Stimulated activated CD8-positive, alpha-beta memory T cell treated with anti-CD3 and anti-CD28 coated beads, Interleukin-15, amount 100 ng/mL, for 4 hours (primary cell): ENCODE data around the gene SORBS2.

Source experiments
- DNase-seq, 2 donors: peaks; one replicate each; pipeline ENCODE4 v3.0.0-alpha.2; 2020; ENCODE audit warnings: low read depth in 2 of 2

Gene SORBS2

GRCh38 chr4:185672618-185673017, 139.4 kb downstream of the SORBS2 start:
- DNase-seq, result no peak

DNA sequence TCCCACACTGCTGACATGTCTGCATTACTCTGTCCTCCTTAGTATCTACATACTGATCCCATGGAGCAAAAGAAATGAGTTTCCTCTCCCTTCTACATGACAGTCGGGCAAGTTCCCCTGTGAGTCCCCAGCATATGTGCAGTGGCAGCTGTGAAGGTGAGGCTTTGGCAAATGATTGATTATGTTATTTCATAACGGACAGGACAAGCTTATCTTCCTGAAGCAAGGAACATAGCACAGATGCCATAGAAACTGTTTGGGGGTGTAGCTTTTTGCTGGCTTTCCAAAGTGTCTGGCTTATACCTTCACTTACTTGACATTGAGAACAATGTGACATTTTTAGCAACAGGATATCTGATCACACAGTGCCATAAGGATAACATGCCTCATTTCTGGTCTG, 139.8 kb downstream of the SORBS2 start:
- DNase-seq, result no peak

DNA sequence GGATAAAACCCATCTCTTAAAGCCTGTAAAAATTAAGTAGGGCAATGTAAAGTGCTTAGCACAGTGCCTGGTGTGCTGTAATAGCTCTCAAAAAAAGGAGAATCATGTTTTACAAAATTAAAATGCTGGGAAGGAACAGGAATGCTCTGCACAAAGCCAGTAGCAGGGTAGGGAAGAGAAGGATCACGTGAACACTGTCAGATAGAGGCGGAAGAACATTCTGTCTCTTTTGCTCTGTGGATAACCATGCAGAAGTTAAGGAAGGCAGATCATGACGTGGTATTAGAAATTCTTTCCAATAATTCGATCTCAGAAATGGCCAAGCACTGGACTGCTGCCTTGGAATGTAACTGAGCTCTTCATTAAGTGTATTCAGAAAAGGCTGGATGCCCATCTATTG, 140.5 kb downstream of the SORBS2 start:
- DNase-seq, result no peak

GRCh38 chr4:185671066-185671465, 140.9 kb downstream of the SORBS2 start:
- DNase-seq, result no peak

DNA sequence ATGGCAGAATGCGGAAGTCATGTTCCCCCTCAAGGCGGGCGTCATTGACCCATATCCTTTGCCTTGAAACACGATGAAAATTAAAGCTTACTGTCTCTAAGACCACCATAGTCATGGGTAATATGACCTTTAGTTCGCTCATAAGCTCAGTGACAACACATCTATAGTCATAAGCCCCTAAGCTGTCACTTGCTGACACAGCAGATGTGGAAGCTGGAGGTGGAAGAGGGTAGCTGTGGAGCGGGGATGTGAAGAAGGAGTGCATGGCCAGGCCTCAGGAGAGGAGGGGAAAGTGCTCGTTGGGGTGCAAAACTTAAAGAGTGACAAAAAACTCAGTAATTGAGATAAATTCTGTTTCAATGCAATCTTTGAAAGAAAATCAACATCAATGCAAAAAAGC, 142.7 kb downstream of the SORBS2 start:
- no peak for DNase-seq

DNA sequence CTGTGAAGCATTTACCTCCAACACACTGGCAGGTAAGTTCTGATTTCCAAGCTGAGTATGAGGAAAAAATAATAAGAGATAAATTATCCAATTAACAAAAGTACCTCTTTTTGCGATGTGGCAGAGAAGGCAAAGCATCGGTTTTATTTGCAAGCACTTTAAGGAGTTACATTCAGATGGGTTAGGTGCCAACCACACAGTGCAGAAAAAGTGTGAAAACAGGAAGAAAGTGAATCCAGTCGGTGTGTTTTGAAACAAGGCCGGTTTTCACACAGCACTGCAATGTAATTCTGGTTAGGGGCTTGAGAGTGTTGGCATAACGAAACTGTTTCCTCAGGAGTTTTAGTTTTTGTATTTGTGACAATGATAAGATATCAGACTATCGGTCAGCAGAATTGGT, 145.8 kb downstream of the SORBS2 start:
- DNase-seq, result no peak

DNA sequence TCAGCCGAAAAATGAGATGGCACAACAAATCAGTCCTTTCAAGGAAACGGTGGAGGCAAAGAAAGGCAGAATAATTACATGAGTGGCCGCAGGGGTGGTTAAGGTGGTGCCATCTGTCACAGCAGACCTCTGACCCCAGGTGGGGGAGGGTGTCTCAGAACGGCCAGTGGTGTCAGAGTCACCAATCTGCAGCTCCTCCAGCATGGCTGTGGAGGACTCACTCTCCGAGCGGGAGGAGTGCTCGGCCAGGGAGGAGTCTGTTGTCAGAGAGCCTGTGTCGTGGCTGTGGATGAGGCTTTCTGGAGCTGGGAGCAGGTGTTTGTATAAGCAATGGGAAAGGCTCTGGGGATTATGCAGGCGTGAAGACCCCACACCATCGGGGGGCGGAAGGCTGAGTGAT, 146.3 kb downstream of the SORBS2 start:
- DNase-seq, result no peak

DNA sequence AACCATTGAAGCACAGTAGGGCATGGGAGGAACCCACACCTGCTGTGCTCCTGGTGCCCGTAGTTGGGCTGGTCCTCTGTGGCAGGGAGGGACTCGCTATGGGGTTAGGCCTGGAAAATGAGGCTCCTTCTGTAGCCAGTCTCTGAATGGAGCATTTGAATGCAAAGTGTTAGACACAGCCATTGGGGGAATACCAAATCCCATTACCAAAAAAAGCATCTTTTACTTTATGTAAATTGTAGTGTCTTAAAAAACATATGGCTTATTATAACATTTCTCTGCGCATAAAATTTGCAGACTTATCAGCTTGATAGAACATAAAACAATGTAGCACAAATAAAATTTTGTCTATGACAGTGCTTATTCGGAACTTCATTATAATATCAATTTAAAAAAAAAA, 147.5 kb downstream of the SORBS2 start:
- DNase-seq, result no peak

GRCh38 chr4:185662030-185662778, 149.8 kb downstream of the SORBS2 start:
- no peak for DNase-seq

DNA sequence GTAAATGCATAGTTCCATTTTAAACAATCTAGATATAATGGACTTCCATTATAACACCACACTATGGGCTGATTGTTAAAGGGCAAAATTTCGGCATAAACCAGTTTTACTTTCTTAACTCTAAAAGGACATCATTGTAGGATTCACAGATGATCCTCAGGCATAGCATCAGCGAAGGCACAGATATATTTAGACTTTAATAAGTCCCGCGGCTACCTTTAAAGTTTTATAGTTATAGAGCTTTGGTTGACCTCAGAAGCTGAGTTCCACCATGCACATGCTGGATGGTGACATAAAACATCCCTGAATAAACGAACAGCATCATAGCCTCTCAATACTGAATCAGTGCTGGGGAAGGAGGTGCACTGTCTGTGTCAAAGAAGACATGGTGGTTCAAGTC, 151.7 kb downstream of the SORBS2 start:
- DNase-seq, result no peak

GRCh38 chr4:185657699-185658098, 154.3 kb downstream of the SORBS2 start:
- DNase-seq, result no peak

DNA sequence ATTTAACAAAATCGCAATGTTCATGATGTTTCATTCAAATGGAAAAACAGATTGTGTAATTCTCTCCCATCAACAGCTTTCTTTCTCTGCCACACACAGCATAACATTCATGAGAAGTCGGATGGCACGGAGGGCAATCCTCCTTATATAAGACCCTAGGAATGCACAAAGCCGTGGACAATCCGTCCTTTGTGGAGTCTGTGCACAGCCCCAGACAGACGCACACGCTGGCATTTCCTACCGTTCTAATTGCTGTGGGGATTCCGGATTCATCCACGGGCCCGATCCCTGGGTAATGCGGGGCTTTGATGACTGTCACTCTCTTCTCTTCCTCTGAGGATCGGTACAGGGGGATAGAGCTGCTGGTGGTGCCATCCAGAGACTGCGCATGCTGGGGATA, 154.8 kb downstream of the SORBS2 start:
- DNase-seq, result no peak

DNA sequence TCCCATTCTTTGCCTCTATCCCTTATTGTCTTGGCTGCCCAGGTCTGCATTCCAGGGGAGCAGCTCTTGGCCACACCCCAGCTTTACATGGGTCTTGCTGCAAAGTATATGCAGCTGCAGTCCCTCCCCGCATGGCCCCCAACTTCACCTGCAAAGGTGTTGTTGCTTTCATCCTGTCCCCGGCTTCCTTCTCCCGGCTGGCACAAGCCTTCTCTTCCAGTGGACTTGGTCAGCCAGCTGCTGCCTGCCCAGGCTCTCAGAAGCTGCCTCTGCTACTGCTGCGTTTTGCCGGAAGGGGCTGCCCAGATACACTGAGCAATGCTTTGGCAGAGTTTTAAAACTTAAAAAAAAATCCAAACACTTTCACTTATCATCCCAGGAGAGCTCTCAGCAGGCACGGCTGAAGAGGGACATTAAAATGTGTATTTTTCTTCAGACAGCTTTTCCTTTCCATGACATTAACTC, 155.5 kb downstream of the SORBS2 start:
- no peak for DNase-seq

DNA sequence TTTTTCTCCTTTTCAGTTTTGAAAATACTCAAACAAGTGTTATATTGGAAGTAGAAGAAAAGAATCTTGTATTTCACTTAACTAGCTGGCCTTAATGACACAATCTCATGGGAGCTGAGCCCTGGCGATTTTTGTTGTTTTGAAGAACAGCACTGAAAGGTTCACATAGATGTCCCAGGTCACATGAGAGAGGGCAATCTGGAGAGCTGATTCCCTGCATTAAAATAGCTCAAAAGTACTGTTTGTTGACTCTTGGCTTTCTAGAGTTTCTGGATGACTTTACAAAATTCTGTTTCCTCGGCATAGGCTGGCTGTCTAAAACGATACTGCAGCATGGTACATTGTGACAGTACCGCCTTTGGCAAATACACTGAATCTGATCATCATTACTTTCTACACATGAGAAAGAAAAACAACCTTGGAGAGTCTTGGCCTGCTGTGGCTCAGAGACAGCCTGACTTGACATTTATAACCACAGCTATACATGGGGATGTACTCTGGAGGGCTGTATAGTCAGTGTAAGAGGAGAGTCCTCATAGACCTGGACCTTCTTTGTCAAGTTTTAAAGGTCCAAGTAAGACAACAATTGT, 156.9 kb downstream of the SORBS2 start:
- no peak for DNase-seq

GRCh38 chr4:185654311-185654710, 157.7 kb downstream of the SORBS2 start:
- no peak for DNase-seq

GRCh38 chr4:185651851-185652250, 160.1 kb downstream of the SORBS2 start:
- DNase-seq, result no peak

DNA sequence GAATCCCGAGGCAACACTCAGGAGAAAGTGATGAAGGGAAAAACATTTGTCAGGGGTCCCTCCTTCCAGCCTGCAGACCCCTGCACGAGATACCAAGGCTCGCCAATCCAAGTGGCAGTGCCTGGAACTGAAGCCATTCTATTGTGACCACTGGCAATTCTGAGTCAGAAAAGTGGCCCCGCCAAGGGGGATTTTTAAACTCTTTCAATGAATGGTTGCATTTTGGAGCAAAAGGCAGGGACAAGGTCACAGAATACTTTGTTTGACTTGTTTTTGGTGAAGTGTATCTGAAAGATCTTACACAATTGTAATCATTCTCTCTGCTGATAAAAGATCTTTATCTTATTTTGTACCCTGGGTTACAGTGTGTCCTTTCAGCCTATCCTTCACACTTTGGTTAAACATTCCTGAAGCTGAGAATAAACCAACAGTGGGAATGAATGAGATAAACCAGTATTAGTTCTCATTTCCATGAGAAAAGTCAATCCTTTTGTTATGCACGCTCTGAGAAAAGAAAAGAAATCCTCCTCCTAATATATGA, 160.8 kb downstream of the SORBS2 start:
- DNase-seq, result no peak

- no peak for DNase-seq
Measured at GRCh38 chr4:185648631-185649030, 163.4 kb downstream of the SORBS2 start.

- DNase-seq, result no peak
Measured at GRCh38 chr4:185645403-185645802, 166.6 kb downstream of the SORBS2 start.

GRCh38 chr4:185644408-185644807, 167.6 kb downstream of the SORBS2 start:
- DNase-seq, result no peak

GRCh38 chr4:185642907-185643306, 169.1 kb downstream of the SORBS2 start:
- DNase-seq, result no peak

DNA sequence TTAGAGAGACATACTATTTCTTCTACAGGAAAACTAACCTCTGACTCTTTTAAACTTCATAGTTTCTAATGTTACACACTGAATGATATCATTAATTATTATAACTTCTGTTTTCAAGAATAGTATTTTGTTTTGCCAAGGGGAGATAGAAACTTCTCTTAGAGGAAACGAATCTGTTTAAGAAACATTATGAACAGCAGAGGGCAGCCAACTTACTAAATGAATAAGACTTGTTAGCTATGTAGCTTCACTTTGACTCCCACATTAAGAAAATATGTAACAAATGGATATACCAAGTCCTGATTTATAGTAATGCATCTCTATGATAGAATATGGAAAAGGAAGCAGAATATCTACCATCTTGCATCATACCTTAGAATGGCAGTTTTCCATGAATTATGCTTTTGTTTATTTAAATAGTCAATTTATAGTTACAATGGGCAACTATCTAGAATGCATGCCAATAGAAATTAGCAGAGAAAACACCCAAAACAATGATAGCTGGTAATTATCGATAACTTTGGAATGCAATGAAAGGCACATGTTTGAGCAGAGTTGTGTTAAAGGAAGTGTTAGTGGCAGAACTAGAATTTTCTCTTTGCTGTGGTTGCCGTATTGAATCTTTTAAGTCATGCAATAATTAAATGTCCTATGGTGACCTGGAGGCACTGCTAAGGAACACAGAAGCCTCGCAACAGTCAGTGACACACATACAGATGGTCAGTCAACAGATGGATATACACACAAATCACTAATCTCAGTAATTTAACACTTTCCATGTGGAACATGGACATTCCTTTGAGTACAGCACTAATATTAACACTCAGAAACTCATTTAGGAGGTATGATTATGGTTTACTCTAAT, 171.0 kb downstream of the SORBS2 start:
- DNase-seq, result no peak
